H9 (cell line): ENCODE results near the gene CTNNA3. TPM values are rescaled to one million over a fixed set of nuclear protein-coding genes. Genes with fewer than 3 reads are reported as not detected.

ENCODE experiments used
- DNase-seq: peaks from one replicate; pipeline ENCODE4 v3.0.0-alpha.2; 2017
- H2AFZ ChIP-seq: one replicate; pipeline ENCODE4 v1.6.1; 2013; ENCODE audit warnings: mild to moderate bottlenecking, low read length, control low read depth, moderate library complexity
- H2AK5ac ChIP-seq: 2 replicates; pipeline ENCODE4 v1.6.1; 2013; ENCODE audit warnings: low read length, control low read depth, mixed read lengths; ENCODE audit not compliant: insufficient read length
- H2BK120ac ChIP-seq: one replicate; pipeline ENCODE4 v1.6.1; 2013; ENCODE audit warnings: low read depth, mild to moderate bottlenecking, low read length, control low read depth, inconsistent platforms; ENCODE audit not compliant: poor library complexity, severe bottlenecking
- H2BK12ac ChIP-seq: 2 replicates; pipeline ENCODE4 v1.6.1; 2013; ENCODE audit warnings: low read length, control low read depth, mixed read lengths, low read depth; ENCODE audit not compliant: insufficient read length
- H2BK15ac ChIP-seq: 2 replicates; pipeline ENCODE4 v1.6.1; 2013; ENCODE audit warnings: low read depth, low read length, control low read depth
- H2BK20ac ChIP-seq: one replicate; pipeline ENCODE4 v1.6.1; 2013; ENCODE audit warnings: low read depth, mild to moderate bottlenecking, low read length, control low read depth, inconsistent platforms; ENCODE audit not compliant: poor library complexity, severe bottlenecking
- H2BK5ac ChIP-seq: 2 replicates; pipeline ENCODE4 v1.6.1; 2013; ENCODE audit warnings: low read length, control low read depth, mixed read lengths; ENCODE audit not compliant: insufficient read length
- H3K14ac ChIP-seq: 2 replicates; pipeline ENCODE4 v1.6.1; 2013; ENCODE audit warnings: low read length, control low read depth; ENCODE audit not compliant: insufficient read depth
- H3K18ac ChIP-seq: 2 replicates; pipeline ENCODE4 v1.6.1; 2013; ENCODE audit warnings: low read depth, mild to moderate bottlenecking, mixed read lengths, low read length, control low read depth; ENCODE audit not compliant: insufficient read length
- H3K23ac ChIP-seq: 2 replicates; pipeline ENCODE4 v1.6.1; 2013; ENCODE audit warnings: low read length, control low read depth, mixed read lengths, low read depth; ENCODE audit not compliant: insufficient read length
- H3K23me2 ChIP-seq: 2 replicates; pipeline ENCODE4 v1.6.1; 2013; ENCODE audit warnings: low read depth, mild to moderate bottlenecking, mixed read lengths, low read length, control low read depth; ENCODE audit not compliant: insufficient read length, poor library complexity, severe bottlenecking
- H3K27ac ChIP-seq: 2 replicates; pipeline ENCODE4 v1.5.1; 2013; ENCODE audit warnings: low read length, control low read depth, mixed read lengths, low read depth; ENCODE audit not compliant: insufficient read length
- H3K27me3 ChIP-seq: 2 replicates; pipeline ENCODE4 v1.6.1; 2013; ENCODE audit warnings: low read length, control low read depth, inconsistent platforms; ENCODE audit not compliant: insufficient read depth
- H3K4ac ChIP-seq: 2 replicates; pipeline ENCODE4 v1.6.1; 2013; ENCODE audit warnings: low read depth, mild to moderate bottlenecking, control low read depth, inconsistent platforms, low read length, moderate library complexity
- H3K4me1 ChIP-seq: 2 replicates; pipeline ENCODE4 v1.6.1; 2013; ENCODE audit warnings: low read length, control low read depth, inconsistent platforms; ENCODE audit not compliant: insufficient read depth
- H3K4me2 ChIP-seq: 2 replicates; pipeline ENCODE4 v1.6.1; 2013; ENCODE audit warnings: low read length, control low read depth, mixed read lengths; ENCODE audit not compliant: insufficient read length, insufficient read depth
- H3K56ac ChIP-seq: 2 replicates; pipeline ENCODE4 v1.6.1; 2013; ENCODE audit warnings: low read depth, mild to moderate bottlenecking, mixed read lengths, low read length, control low read depth; ENCODE audit not compliant: insufficient read length
- H3K79me1 ChIP-seq: 2 replicates; pipeline ENCODE4 v1.6.1; 2013; ENCODE audit warnings: low read depth, mild to moderate bottlenecking, moderate library complexity, low read length, control low read depth, inconsistent platforms; ENCODE audit not compliant: insufficient read depth, poor library complexity, severe bottlenecking
- H3K79me2 ChIP-seq: 2 replicates; pipeline ENCODE4 v1.6.1; 2013; ENCODE audit warnings: low read length, control low read depth, inconsistent platforms; ENCODE audit not compliant: insufficient read depth
- H3K9ac ChIP-seq: 2 replicates; pipeline ENCODE4 v1.6.1; 2013; ENCODE audit warnings: low read length, control low read depth, mixed read lengths; ENCODE audit not compliant: insufficient read length; ENCODE audit errors: extremely low read depth
- H3K9me3 ChIP-seq: one replicate; pipeline ENCODE4 v1.6.1; 2013; ENCODE audit warnings: low read depth, low read length, inconsistent platforms; ENCODE audit not compliant: control insufficient read depth
- H3T11ph ChIP-seq: one replicate; pipeline ENCODE4 v1.6.1; 2013; ENCODE audit warnings: mild to moderate bottlenecking, low read length, control low read depth, inconsistent platforms
- H4K20me1 ChIP-seq: one replicate; pipeline ENCODE4 v1.6.1; 2013; ENCODE audit not compliant: control insufficient read depth, insufficient read length, insufficient read depth
- H4K5ac ChIP-seq: 2 replicates; pipeline ENCODE4 v1.6.1; 2013; ENCODE audit warnings: low read depth, mild to moderate bottlenecking, mixed read lengths, low read length, control low read depth; ENCODE audit not compliant: insufficient read length
- H4K8ac ChIP-seq: replicated peaks from 2 replicates; pipeline ENCODE4 v1.6.1; 2013; ENCODE audit warnings: low read length, control low read depth, mixed read lengths, low read depth; ENCODE audit not compliant: insufficient read length
- H4K91ac ChIP-seq: 2 replicates; pipeline ENCODE4 v1.6.1; 2013; ENCODE audit warnings: low read depth, mild to moderate bottlenecking, moderate library complexity, mixed read lengths, low read length, control low read depth; ENCODE audit not compliant: insufficient read length
- H3K27ac Mint-ChIP-seq, 3 experiments: 2 replicates in 2 of 3; 3 replicates in 1 of 3; pipeline ENCODE4 v1.8.0; 2020 to 2021; ENCODE audit warnings: mixed read lengths in 3 of 3, mild to moderate bottlenecking in 1 of 3, moderate library complexity in 1 of 3
- H3K27me3 Mint-ChIP-seq: 2 replicates; pipeline ENCODE4 v1.8.0; 2021; ENCODE audit warnings: low read depth, mild to moderate bottlenecking, moderate library complexity, mixed read lengths
- H3K36me3 Mint-ChIP-seq, 3 experiments: 2 replicates in 2 of 3; 3 replicates in 1 of 3; pipeline ENCODE4 v1.8.0; 2020 to 2021; ENCODE audit warnings: low read depth in 3 of 3, mixed read lengths in 3 of 3; ENCODE audit not compliant: insufficient read depth in 1 of 3
- H3K4me1 Mint-ChIP-seq, 2 experiments: 2 replicates each; pipeline ENCODE4 v1.8.0; 2020; ENCODE audit warnings: mixed read lengths in 2 of 2
- H3K4me3 Mint-ChIP-seq, 2 experiments: 2 replicates in 1 of 2; 3 replicates in 1 of 2; pipeline ENCODE4 v1.8.0; 2020 to 2021; ENCODE audit warnings: mild to moderate bottlenecking in 2 of 2, mixed read lengths in 2 of 2, moderate library complexity in 1 of 2
- H3K9me3 Mint-ChIP-seq, 2 experiments: 2 replicates in 1 of 2; 3 replicates in 1 of 2; pipeline ENCODE4 v1.8.0; 2020; ENCODE audit warnings: mild to moderate bottlenecking in 2 of 2, mixed read lengths in 2 of 2, moderate library complexity in 1 of 2
- WGBS: extraction: QIAGEN DNeasy Blood & Tissue Kit; methylation state at CpG from one replicate; pipeline ENCODE4 v1.1.7; 2013; ENCODE audit warnings: missing lambda C conversion rate, low lambda C conversion rate, mixed read lengths; ENCODE audit not compliant: insufficient read length; ENCODE audit errors: extremely low coverage; 5-methylcytosine and 5-hydroxymethylcytosine counted together
- total RNA-seq: library from RNA; stranded (reverse); gene quantifications from 2 replicates; pipeline ENCODE4 v1.2.1, GENCODE V29; 2021
- TF ChIP-seq, protein P1 (sequence below): fragments of 200-600 bp; sonication (generic); conservative IDR thresholded peaks from 3 replicates; pipeline ENCODE4 v1.8.0; 2021; ENCODE audit warnings: antibody characterized with exemption, mild to moderate bottlenecking

CTNNA3 gene
- total RNA-seq, 1 experiment from 2014 or later: 3.3 TPM

DNA sequence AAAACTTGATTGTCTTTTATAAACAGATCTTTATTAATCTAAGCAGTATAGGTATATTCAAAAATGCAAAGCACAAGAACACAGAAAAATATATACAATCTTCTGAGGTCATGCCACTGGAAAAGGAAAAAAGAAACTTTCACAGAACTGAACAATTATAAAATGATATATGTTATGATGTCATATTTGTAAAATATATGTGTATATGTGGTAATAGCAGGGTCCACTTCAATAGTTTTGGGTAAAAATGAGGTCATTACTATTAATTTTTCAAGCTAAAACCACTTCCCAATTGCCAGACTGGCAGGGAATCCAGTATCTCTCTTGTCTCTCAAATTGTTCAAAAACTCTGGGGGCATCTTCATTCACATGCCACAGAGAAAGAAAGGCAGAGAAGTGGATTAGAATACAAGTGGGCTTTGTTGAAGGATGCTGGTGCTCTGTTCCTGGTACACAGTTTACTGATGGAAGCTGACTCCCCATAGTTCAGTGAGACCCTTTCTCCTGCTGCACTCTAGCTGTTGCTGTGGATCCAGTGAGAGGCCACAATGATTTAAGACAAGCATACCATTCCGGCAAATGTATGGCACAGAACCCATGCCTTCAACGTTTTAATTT, 19.7 kb downstream of the CTNNA3 start:
- Histone ChIP-seq H3K9ac (no peak overlapping the region), H4K91ac (no peak overlapping the region), H3T11ph (no peak overlapping the region), H2BK120ac (no peak overlapping the region), H2BK12ac (no peak overlapping the region), H2BK15ac (no peak overlapping the region), H3K23me2 (no peaks in the 10 kb centered on the region), H3K4me2 (no peak overlapping the region), H4K5ac (no peak overlapping the region), H4K8ac (no peak overlapping the region), H2AK5ac (no peak overlapping the region), H3K9me3 (no peaks in the 10 kb centered on the region), H2BK5ac (no peak overlapping the region), H3K56ac (no peak overlapping the region), H3K18ac (no peak overlapping the region), H4K20me1 (no peaks in the 10 kb centered on the region), H3K14ac (no peak overlapping the region), H3K79me2 (no peaks in the 10 kb centered on the region), H2BK20ac (no peak overlapping the region), H3K23ac (no peak overlapping the region), H3K27ac (no peak overlapping the region), H2AFZ (no peak overlapping the region), H3K79me1 (no peaks in the 10 kb centered on the region), H3K4ac (no peak overlapping the region), H3K4me1 (no peaks in the 10 kb centered on the region), H3K27me3 (no peaks in the 10 kb centered on the region)
- Mint-ChIP-seq H3K4me3 (no peak overlapping the region), H3K9me3 (no peaks in the 10 kb centered on the region), H3K36me3 (no peaks in the 10 kb centered on the region), H3K27ac (no peak overlapping the region), H3K4me1 (peaks cover 9 to 15% of the 10 kb centered on the region in 2 experiments), H3K27me3 (no peaks in the 10 kb centered on the region)
- TF ChIP-seq, protein P1, sequence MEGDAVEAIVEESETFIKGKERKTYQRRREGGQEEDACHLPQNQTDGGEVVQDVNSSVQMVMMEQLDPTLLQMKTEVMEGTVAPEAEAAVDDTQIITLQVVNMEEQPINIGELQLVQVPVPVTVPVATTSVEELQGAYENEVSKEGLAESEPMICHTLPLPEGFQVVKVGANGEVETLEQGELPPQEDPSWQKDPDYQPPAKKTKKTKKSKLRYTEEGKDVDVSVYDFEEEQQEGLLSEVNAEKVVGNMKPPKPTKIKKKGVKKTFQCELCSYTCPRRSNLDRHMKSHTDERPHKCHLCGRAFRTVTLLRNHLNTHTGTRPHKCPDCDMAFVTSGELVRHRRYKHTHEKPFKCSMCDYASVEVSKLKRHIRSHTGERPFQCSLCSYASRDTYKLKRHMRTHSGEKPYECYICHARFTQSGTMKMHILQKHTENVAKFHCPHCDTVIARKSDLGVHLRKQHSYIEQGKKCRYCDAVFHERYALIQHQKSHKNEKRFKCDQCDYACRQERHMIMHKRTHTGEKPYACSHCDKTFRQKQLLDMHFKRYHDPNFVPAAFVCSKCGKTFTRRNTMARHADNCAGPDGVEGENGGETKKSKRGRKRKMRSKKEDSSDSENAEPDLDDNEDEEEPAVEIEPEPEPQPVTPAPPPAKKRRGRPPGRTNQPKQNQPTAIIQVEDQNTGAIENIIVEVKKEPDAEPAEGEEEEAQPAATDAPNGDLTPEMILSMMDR: no peak
- no CpG with 5 or more reads among the region's 2 CpGs for WGBS
- DNase-seq: no peak
